HFFc6 (cell line): ENCODE results near the gene GUCA1A. TPM values are rescaled to one million over a fixed set of nuclear protein-coding genes. Genes with fewer than 3 reads are reported as not detected.
"Not testable (repeated sequence)": the region's sequence is repeated elsewhere in the genome, so short reads cannot be mapped to it uniquely, and the experiment has no call there.

ENCODE experiments used
- DNase-seq: peaks from one replicate; pipeline ENCODE4 v3.0.0-alpha.2; 2018
- H3K27ac Mint-ChIP-seq: 2 replicates; pipeline ENCODE4 v1.8.0; 2020; ENCODE audit warnings: mild to moderate bottlenecking, mixed read lengths
- H3K27me3 Mint-ChIP-seq: 2 replicates; pipeline ENCODE4 v1.8.0; 2021; ENCODE audit warnings: mild to moderate bottlenecking, moderate library complexity, mixed read lengths; ENCODE audit not compliant: insufficient read depth
- H3K36me3 Mint-ChIP-seq: 2 replicates; pipeline ENCODE4 v1.8.0; 2021; ENCODE audit warnings: low read depth, mixed read lengths
- H3K4me1 Mint-ChIP-seq: 2 replicates; pipeline ENCODE4 v1.8.0; 2020; ENCODE audit warnings: low read depth, mixed read lengths
- H3K4me3 Mint-ChIP-seq: 2 replicates; pipeline ENCODE4 v1.8.0; 2020; ENCODE audit warnings: mild to moderate bottlenecking, moderate library complexity, mixed read lengths
- H3K9me3 Mint-ChIP-seq: 2 replicates; pipeline ENCODE4 v1.8.0; 2020; ENCODE audit warnings: mild to moderate bottlenecking, mixed read lengths
- CTCF ChIP-seq: fragments of 200-600 bp; sonication (generic); IDR thresholded peaks from 2 replicates; pipeline ENCODE4 v1.5.0; 2021; ENCODE audit warnings: antibody characterized with exemption, mild to moderate bottlenecking
- total RNA-seq, 6 experiments: library from RNA; stranded (reverse); fragmentation: NEBNext Ultra II Directional; extraction: Animal tissue kit (Norgen Biotek cat#: 25700); gene quantifications; 2 replicates in 1 of 6; 3 replicates in 5 of 6; pipeline ENCODE4 v1.2.3, GENCODE V29; 2021

The GUCA1A gene
- total RNA-seq, 6 experiments from 2014 or later, result not detected

GRCh38 chr6:42162812-42163211 lies 10.4 kb upstream of the GUCA1A start:
- H3K27me3 Mint-ChIP-seq, result peaks cover 13% of the 10 kb centered on the region
- H3K36me3 Mint-ChIP-seq, result no peaks in the 10 kb centered on the region
- H3K4me1 Mint-ChIP-seq, result peaks cover 16% of the 10 kb centered on the region
- no peaks in the 10 kb centered on the region for H3K9me3 Mint-ChIP-seq
- H3K27ac Mint-ChIP-seq, result no peak overlapping the region
- no peak overlapping the region for H3K4me3 Mint-ChIP-seq
- DNase-seq, result no peak
- TF ChIP-seq CTCF, result no peak

- no peak overlapping the region for H3K27ac Mint-ChIP-seq
- no peaks in the 10 kb centered on the region for H3K9me3 Mint-ChIP-seq
- H3K4me3 Mint-ChIP-seq, result no peak overlapping the region
- DNase-seq, result no peak
- peaks cover 13% of the 10 kb centered on the region for H3K27me3 Mint-ChIP-seq
- TF ChIP-seq CTCF, result no peak
- H3K4me1 Mint-ChIP-seq, result peaks cover 9% of the 10 kb centered on the region; the same call in 1 of the 2 replicates
- H3K36me3 Mint-ChIP-seq, result no peaks in the 10 kb centered on the region
Observed at GRCh38 chr6:42163981-42164380, 9.2 kb upstream of the GUCA1A start.

GRCh38 chr6:42165016-42165415 lies 8.1 kb upstream of the GUCA1A start:
- Mint-ChIP-seq H3K27me3 (peaks cover 8% of the 10 kb centered on the region), H3K4me1 (peaks cover 9% of the 10 kb centered on the region; the same call in 1 of the 2 replicates), H3K4me3 (no peak overlapping the region), H3K27ac (no peak overlapping the region), H3K36me3 (no peaks in the 10 kb centered on the region), H3K9me3 (no peaks in the 10 kb centered on the region)
- TF ChIP-seq CTCF, result no peak
- no peak for DNase-seq

- H3K36me3 Mint-ChIP-seq, result no peaks in the 10 kb centered on the region
- H3K4me3 Mint-ChIP-seq, result no peak overlapping the region
- TF ChIP-seq CTCF, result peak; percentile 98
- H3K9me3 Mint-ChIP-seq, result no peaks in the 10 kb centered on the region
- H3K27me3 Mint-ChIP-seq, result peaks cover 3% of the 10 kb centered on the region
- peak; percentile 24 for DNase-seq
- H3K4me1 Mint-ChIP-seq, result peaks cover 9% of the 10 kb centered on the region; the same call in 1 of the 2 replicates
- H3K27ac Mint-ChIP-seq, result no peak overlapping the region
Observed at GRCh38 chr6:42166444-42167141, 6.6 kb upstream of the GUCA1A start.

- Mint-ChIP-seq H3K9me3 (no peaks in the 10 kb centered on the region), H3K27me3 (peaks cover 2% of the 10 kb centered on the region), H3K27ac (no peak overlapping the region), H3K36me3 (no peaks in the 10 kb centered on the region), H3K4me3 (no peak overlapping the region), H3K4me1 (peaks cover 9% of the 10 kb centered on the region; the same call in 1 of the 2 replicates)
- TF ChIP-seq CTCF, result no peak; the same call in 1 of the 2 replicates
- DNase-seq, result no peak
Observed at GRCh38 chr6:42168650-42169049, 4.5 kb upstream of the GUCA1A start.

- not testable (repeated sequence) for H3K4me1 Mint-ChIP-seq, H3K36me3 Mint-ChIP-seq, DNase-seq, H3K27me3 Mint-ChIP-seq, H3K27ac Mint-ChIP-seq, H3K9me3 Mint-ChIP-seq, H3K4me3 Mint-ChIP-seq
Observed at GRCh38 chr6:42169780-42170179, 3.4 kb upstream of the GUCA1A start.
